Measurements from ENCODE around the gene NKIRAS2. TPM values are rescaled to one million over a fixed set of nuclear protein-coding genes. Genes with fewer than 3 reads are reported as not detected.

The NKIRAS2 gene
- total and polyA plus RNA-seq, 2 of the 13 experiments (the other 11 are each of a cell fraction or from before 2014, with no cell fraction given), result 27.9 to 42.0 TPM

DNA sequence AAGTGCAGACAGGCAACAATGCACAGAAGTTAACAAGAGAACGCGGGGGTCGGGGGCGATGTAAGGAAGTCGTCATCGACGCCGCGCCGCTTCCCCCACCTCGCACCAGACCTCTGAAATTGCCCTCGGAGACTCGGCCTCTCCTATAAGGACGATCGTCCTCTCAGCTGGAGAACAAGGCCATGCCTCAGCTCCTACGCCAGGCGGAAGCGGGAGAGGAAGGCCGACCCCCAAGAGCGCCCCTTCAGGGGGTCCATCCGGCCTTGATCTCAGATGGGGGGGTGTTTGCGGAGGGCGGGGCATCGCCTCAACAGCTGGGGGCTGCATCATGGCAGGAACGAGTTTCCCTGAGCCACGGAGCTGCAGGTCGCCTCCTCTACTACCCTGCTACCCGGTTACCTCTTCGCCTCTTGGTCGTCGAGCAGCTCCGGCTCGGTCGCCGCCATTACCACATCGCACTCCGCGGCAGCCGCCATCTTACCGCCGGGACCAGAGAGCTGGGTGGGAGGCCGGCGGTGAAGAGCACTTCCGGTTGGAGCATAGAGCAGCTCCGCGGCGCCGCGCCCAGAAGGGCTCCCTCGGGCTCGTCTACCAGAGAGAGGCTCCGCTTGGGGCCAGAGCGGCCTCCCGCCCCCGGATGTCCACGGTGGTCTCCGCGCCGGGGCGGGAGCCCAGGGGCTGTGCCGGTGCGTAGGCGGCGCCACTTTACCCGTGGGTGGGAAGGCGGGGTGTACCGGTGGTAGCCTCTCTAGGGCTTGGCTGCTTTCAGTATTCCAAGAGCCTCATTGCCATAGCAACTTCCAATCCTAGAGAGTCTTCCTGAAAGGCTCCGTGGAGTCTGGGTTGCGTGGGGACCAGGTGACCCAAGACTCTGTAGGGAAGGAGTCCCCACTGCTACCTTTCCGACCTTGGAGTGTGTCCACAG is 2.7 kb upstream of the NKIRAS2 start, which contains the start of gene DNAJC7 (continued):
- TF ChIP-seq, protein P1, sequence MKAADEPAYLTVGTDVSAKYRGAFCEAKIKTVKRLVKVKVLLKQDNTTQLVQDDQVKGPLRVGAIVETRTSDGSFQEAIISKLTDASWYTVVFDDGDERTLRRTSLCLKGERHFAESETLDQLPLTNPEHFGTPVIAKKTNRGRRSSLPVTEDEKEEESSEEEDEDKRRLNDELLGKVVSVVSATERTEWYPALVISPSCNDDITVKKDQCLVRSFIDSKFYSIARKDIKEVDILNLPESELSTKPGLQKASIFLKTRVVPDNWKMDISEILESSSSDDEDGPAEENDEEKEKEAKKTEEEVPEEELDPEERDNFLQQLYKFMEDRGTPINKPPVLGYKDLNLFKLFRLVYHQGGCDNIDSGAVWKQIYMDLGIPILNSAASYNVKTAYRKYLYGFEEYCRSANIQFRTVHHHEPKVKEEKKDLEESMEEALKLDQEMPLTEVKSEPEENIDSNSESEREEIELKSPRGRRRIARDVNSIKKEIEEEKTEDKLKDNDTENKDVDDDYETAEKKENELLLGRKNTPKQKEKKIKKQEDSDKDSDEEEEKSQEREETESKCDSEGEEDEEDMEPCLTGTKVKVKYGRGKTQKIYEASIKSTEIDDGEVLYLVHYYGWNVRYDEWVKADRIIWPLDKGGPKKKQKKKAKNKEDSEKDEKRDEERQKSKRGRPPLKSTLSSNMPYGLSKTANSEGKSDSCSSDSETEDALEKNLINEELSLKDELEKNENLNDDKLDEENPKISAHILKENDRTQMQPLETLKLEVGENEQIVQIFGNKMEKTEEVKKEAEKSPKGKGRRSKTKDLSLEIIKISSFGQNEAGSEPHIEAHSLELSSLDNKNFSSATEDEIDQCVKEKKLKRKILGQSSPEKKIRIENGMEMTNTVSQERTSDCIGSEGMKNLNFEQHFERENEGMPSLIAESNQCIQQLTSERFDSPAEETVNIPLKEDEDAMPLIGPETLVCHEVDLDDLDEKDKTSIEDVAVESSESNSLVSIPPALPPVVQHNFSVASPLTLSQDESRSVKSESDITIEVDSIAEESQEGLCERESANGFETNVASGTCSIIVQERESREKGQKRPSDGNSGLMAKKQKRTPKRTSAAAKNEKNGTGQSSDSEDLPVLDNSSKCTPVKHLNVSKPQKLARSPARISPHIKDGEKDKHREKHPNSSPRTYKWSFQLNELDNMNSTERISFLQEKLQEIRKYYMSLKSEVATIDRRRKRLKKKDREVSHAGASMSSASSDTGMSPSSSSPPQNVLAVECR (CRISPR knock-in tag; IDR thresholded peaks at IDR 0.05; ENCODE audit: borderline replicate concordance), result peak; percentile 95
- TF ChIP-seq WIZ (CRISPR knock-in tag; IDR thresholded peaks at IDR 0.05), result no peak; the same call in 1 of the 2 replicates
- peak; percentile 92 for TF ChIP-seq POGZ (CRISPR knock-in tag; IDR thresholded peaks at IDR 0.05)
- no peak for TF ChIP-seq CHD2 (IDR thresholded peaks at IDR 0.05; ENCODE audit: low read depth, low read length)
- peak; percentile 74 for TF ChIP-seq IKZF4 (CRISPR knock-in tag; IDR thresholded peaks at IDR 0.05; ENCODE audit: borderline replicate concordance, low read depth, not compliant biosample characterization)
- TF ChIP-seq ZNF207 (IDR thresholded peaks at IDR 0.05; ENCODE audit: borderline replicate concordance), result no peak
- TF ChIP-seq ETV5 (CRISPR knock-in tag; IDR thresholded peaks at IDR 0.05; ENCODE audit: borderline replicate concordance), result peak; percentile 94
- TF ChIP-seq ISL2 (CRISPR knock-in tag; IDR thresholded peaks at IDR 0.05), result peak; percentile 90
- TF ChIP-seq, protein P2, sequence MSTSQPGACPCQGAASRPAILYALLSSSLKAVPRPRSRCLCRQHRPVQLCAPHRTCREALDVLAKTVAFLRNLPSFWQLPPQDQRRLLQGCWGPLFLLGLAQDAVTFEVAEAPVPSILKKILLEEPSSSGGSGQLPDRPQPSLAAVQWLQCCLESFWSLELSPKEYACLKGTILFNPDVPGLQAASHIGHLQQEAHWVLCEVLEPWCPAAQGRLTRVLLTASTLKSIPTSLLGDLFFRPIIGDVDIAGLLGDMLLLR (CRISPR knock-in tag; IDR thresholded peaks at IDR 0.05), result peak; percentile 86
- TF ChIP-seq ZNF674 (CRISPR knock-in tag; IDR thresholded peaks at IDR 0.05; ENCODE audit: low read depth), result 0 out of 2 replicates have a peak, but pooled peaks have one; percentile 68
- peak; percentile 85 for TF ChIP-seq DR1 (CRISPR knock-in tag; IDR thresholded peaks at IDR 0.05)
- peak; percentile 70 for TF ChIP-seq ZNF121 (CRISPR knock-in tag; IDR thresholded peaks at IDR 0.05)
- peak; percentile 78 for TF ChIP-seq ZBTB7A (CRISPR knock-in tag; IDR thresholded peaks at IDR 0.05)
- TF ChIP-seq, protein P3, sequence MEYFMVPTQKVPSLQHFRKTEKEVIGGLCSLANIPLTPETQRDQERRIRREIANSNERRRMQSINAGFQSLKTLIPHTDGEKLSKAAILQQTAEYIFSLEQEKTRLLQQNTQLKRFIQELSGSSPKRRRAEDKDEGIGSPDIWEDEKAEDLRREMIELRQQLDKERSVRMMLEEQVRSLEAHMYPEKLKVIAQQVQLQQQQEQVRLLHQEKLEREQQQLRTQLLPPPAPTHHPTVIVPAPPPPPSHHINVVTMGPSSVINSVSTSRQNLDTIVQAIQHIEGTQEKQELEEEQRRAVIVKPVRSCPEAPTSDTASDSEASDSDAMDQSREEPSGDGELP (IDR thresholded peaks at IDR 0.05; ENCODE audit: borderline replicate concordance, low read depth), result peak; percentile 77; the same call in 1 of the 2 replicates
- TF ChIP-seq ZNF263 (CRISPR knock-in tag; IDR thresholded peaks at IDR 0.05), result peak; percentile 55
- TF ChIP-seq, protein P4, sequence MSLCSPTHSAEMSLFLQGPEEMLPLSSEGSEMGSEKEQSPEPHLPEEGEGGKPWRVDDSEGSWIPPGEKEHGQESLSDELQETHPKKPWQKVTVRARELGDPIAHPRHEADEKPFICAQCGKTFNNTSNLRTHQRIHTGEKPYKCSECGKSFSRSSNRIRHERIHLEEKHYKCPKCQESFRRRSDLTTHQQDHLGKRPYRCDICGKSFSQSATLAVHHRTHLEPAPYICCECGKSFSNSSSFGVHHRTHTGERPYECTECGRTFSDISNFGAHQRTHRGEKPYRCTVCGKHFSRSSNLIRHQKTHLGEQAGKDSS (CRISPR knock-in tag; IDR thresholded peaks at IDR 0.05; ENCODE audit: borderline replicate concordance, low read depth), result peak; percentile 91; the same call in 1 of the 2 replicates
- TF ChIP-seq, protein P5, sequence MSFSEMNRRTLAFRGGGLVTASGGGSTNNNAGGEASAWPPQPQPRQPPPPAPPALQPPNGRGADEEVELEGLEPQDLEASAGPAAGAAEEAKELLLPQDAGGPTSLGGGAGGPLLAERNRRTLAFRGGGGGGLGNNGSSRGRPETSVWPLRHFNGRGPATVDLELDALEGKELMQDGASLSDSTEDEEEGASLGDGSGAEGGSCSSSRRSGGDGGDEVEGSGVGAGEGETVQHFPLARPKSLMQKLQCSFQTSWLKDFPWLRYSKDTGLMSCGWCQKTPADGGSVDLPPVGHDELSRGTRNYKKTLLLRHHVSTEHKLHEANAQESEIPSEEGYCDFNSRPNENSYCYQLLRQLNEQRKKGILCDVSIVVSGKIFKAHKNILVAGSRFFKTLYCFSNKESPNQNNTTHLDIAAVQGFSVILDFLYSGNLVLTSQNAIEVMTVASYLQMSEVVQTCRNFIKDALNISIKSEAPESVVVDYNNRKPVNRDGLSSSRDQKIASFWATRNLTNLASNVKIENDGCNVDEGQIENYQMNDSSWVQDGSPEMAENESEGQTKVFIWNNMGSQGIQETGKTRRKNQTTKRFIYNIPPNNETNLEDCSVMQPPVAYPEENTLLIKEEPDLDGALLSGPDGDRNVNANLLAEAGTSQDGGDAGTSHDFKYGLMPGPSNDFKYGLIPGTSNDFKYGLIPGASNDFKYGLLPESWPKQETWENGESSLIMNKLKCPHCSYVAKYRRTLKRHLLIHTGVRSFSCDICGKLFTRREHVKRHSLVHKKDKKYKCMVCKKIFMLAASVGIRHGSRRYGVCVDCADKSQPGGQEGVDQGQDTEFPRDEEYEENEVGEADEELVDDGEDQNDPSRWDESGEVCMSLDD (CRISPR knock-in tag; IDR thresholded peaks at IDR 0.05; ENCODE audit: borderline replicate concordance), result peak; percentile 73; the same call in 1 of the 2 replicates
- 0 out of 2 replicates have a peak, but pooled peaks have one; percentile 32 for TF ChIP-seq RAD21 (CRISPR knock-in tag; IDR thresholded peaks at IDR 0.05)

Measured in HepG2 (cell line).